Stimulated activated CD4-positive, alpha-beta T cell treated with anti-CD3 and anti-CD28 coated beads, Interleukin-15, amount 100 ng/mL, for 48 hours (primary cell): ENCODE measurements around the gene ACTA1.
"Not testable (repeated sequence)": the region's sequence is repeated elsewhere in the genome, so short reads cannot be mapped to it uniquely, and the experiment has no call there.

Source experiments
- DNase-seq, 2 donors: peaks; one replicate each; pipeline ENCODE4 v3.0.0-alpha.2; 2020; ENCODE audit warnings: low read depth in 2 of 2

Gene ACTA1

GRCh38 chr1:229434005-229434640 lies at the start of gene ACTA1:
Gene ACTA1, minus strand, starts transcription at chr1:229434094. Its CDS starts 979 bp downstream, at chr1:229433115.
- DNase-seq, result no peak

GRCh38 chr1:229482511-229482910 lies 48.6 kb upstream of the ACTA1 start:
- DNase-seq, result no peak

DNA sequence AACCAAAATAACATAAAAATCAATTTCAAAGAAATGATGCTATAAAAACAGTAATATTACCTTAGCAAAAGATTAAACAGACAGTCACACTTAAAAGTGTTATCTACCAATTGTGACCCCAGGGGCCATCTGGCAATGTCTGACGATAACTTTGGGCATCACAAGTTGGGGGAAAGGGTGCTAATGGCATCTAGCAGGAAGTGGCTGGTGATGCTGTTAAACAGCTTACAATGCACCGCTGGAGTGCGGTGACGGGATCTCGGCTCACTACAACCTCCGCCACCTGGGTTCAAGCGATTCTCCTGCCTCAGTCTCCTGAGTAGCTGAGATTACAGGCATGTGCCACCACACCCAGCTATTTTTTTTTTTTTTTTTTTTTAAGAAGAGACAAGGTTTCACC lies 46.6 kb upstream of the ACTA1 start:
- DNase-seq, result no peak

- DNase-seq, result no peak
These were observed 45.9 kb upstream of the ACTA1 start for GRCh38 chr1:229479660-229480399.

DNA sequence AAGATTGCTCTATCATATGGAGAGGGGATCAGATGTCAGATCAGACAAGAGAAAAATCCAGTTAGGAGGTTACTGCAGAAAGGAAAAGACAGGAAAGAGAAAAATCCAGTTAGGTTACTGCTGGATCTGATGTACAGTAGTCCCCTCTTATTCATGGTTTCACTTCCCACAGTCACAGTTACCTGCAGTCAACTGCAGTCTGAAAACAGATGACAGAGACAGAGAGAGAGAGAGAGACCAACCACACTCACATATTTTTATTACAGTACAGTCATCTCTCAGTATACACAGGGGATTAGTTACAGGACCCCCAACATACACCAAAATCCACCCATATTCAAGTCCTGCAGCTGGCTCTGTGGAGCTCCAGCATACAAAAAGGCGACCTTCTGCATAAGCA lies 45.0 kb upstream of the ACTA1 start:
- DNase-seq, result no peak

DNA sequence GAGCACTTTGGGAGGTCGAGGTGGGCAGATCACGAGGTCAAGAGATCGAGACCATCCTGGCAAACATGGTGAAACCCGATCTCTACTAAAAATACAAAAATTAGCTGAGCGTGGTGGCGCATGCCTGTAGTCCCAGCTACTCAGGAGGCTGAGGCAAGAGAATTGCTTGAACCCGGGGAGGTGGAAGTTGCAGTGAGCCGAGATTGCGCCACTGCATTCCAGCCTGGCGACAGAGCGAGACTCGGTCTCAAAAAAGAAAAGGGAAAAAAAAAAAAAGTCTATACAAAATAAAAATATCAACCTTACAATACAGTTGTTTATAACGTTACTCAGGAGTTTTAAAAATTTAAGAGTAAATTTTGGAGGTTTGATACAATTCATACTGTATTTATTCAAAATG lies 42.0 kb upstream of the ACTA1 start:
- not testable (repeated sequence) for DNase-seq

DNA sequence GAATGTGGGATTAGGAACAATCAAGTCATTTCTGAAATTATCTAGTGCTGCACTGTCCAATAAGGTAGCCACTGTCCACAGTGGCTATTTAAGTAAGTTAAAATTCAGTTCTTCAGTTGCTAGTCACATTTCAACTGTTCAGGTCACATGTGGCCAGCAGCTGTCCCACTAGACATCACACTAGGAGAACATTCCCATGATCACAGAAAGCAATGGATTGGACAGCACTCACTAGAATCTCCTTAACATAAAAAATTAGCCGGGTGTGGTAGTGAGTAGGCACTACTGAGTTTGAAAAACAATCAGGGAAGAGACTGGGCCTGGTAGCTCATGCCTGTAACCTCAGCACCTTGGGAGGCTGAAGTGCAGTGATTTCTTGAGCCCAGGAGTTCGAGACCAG lies 40.6 kb upstream of the ACTA1 start:
- DNase-seq, result no peak

DNA sequence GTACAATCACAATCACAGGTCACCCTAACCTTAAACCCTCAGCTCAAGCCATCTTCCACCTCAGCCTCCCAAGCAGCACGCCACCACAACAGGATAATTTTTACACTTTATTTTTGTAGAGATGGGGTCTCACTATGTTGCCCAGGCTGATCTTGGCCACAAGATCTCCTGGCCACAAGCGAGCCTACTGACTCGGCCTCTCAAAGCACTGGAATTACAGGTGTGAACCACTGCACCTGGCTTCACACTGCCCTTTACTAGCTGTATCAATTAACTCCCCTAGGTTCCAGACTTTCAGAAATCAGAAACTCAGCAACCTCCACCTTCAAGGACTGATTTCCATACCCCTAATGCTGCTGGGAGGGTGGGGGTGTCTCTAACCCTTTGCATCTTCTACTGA lies 37.3 kb upstream of the ACTA1 start:
- no peak for DNase-seq

- DNase-seq, result no peak
These were observed 36.6 kb upstream of the ACTA1 start for GRCh38 chr1:229470406-229471043.

DNA sequence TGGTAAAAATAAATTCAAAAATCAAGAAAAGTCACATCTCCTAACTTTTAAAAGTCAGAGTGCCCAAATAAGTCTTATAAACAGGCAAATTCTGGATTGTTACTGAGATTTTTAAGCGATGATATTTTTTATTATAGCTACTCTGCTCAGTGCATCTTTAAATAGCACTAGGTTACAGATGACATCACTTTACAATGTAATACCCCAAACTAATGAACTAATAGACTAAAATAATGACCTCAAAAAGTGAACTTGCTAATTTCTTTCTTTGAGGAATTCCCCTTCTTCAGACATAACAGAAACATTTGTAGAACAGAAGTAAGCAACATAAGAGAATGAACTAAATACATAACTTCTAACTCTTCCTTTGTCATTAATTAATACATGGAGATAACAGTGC lies 33.0 kb upstream of the ACTA1 start:
- no peak for DNase-seq

DNA sequence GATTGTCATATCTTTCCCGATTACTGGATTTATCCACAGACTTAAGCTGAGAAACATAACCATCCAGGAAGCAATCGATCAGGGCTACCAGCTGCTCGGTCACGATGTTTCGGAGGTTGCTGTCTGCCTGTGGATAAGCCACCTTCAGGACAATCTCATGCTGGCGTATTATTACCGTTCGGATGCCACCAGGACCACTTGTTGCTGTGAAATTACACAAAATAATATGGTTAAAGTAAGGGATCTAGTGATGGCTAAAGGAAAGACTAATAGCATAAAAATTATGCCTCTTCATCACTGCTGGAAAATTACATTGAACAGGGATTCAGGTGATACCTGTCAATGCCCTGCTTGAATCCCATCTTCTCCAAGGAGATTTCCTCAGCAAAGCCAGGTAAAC lies 30.8 kb upstream of the ACTA1 start:
- DNase-seq, result no peak

DNA sequence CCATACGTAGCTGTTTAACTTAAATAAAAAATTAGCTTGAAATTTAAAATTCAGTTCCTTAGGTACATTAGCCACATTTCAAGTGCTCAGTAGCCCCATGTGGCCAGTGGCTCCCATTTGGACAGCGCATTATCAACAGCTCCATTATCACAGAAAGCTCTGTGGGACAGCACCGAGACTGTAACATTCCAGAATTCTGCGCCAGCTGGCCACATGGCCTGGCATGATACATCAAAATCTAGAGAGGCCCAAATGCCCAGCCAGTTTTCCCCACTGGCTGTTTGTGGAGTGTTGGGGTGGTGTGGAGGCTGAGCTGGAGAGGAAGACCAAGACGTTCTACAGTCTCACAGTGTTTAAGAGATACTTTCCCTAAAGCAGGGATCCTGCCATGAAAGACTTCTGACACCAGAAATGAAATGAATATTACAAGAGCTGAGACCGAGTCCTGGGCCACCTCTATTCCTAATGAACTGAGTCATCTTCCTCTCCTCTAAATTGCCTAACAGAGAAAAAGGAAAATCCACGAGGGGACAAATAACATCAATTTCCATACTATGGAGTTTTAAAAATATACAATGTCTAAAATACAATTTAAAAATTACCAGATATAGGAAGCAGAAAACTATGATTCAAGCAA lies 27.3 kb upstream of the ACTA1 start:
- no peak for DNase-seq

DNA sequence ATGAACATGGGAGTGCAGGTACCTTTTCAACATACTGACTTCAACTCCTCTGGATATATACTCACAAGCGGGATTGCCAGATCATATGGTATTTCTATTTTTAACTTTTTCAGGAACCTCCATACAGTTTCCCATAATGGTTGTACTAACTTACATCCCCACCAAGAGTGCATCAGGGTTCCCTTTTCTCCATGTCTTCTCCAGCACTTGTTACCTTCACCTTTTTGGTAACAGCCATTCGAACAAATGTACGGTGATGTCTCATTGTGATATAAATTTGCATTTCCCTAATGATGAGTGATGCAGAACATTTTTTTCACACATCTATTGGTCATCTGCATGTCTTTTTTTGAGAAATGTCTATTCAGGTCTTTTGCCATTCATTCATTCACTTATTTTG lies 25.9 kb upstream of the ACTA1 start:
- DNase-seq, result no peak

DNA sequence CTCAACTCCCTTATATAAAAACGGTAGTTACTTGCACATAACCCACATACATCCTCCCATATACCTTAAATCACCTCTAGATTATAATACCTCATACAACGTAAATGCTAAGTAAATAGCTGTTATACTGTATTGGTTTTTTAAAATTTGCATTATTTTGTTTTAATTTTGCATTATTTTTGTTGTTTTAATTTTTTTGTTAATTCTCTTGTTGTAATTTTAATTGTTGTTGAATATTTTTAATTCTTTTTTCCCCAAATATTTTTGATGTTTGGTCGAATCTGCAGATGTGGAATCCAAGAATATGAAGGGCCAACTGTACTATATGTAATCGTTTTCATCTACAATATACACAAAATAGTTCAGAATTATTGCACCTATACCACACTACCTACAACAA lies 23.5 kb upstream of the ACTA1 start:
- DNase-seq, result no peak

DNA sequence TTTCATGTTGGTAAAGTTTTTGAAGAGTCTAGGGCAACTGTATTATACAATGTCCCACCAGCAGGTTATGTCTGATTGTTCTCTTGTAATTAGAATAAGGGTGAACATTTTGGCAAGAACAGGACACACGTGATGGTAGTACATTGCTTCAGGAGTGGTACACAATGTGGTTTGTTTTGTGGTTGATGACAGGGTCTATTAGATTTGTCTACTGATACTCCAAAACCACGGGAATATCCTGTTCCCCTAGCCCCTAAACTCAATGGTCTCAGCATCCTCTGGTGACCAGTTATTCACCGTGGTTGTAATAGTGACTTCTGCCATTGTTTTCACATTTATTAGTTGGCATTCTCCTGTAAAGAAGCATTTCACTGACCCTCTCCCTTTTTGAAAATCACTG lies 22.1 kb upstream of the ACTA1 start:
- DNase-seq, result no peak

- no peak for DNase-seq
These were observed 20.2 kb upstream of the ACTA1 start for GRCh38 chr1:229454056-229454455.

- no peak for DNase-seq
These were observed 19.3 kb upstream of the ACTA1 start for GRCh38 chr1:229452956-229453801.

DNA sequence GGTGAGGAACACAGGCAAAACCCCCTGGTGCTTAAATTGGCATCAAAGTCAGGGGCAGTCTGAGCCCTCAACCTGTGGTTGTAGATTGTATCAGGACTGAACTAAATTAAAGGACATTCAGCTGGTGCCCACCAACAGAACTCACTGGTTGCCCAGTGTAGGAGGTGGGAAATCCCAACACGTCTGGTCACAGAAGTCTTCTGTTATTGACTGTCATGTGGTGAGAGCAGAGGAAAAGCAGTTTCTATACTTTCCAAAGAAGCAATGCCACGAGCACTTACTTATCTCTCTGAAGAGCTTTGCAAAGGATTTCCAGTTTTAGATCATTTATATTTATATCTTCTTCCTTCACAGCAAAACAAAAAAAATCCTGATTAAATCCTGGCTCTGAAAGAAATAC lies 15.0 kb upstream of the ACTA1 start:
- no peak for DNase-seq

- no peak for DNase-seq
These were observed 14.5 kb upstream of the ACTA1 start for GRCh38 chr1:229448354-229448753.

DNA sequence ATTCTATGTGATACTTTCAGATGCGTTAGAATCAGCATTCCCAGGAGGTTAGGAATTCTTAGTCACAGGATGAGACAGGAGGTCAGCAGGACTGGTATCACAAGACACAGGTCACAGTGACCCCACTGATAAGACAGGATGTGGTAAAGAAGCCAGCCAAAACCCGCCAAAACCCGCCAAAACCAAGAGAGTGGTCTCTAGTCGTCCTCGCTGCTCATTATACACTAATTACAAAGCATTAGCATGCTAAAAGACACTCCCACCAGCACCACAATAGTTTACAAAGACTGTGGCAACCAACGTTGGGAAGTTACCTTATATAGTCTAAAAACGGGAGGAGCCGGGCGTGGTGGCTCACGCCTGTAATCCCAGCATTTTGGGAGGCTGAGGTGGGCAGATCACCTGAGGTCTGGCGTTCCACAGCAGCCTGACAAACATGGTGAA lies 13.9 kb upstream of the ACTA1 start:
- no peak for DNase-seq

DNA sequence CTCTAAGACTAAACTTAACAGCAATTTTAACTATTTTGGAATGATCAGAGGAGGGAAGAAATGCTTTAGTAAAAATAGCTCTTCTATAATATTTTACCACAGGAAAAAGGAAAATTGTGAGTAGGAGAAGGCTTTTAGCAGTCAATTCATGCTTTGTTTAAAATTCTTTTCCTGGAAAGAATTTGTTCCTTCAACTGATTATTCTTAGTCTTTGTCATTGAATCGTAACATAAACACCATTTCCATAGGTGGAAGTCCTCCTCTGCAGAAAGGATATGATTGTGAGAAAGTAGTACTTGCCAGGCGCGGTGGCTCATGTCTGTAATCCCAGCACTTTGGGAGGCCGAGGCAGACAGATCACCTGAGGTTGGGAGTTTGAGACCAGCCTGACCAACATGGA lies 11.9 kb upstream of the ACTA1 start:
- DNase-seq, result no peak
